Measurements from ENCODE around the gene TMEM253.

DNA sequence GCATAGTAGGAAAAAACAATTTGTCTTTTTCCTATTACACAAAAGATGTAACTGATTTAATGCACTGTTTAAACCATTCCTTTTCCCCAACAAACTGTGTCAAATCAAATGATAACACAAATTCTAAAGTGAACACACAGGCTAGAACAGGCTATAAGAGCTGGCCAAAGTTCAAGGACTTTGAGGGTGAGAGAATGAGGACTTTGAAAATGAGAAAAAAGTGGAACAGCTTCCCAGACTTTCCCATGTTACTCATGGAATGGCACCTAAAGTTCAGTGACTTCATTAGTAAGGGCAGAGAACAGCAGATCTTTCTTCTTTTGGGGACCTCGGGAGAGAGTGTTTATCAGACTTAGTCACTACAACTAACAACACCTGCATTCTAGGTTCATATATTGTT, 22.6 kb downstream of the TMEM253 start:
- TF ChIP-seq, protein P1, sequence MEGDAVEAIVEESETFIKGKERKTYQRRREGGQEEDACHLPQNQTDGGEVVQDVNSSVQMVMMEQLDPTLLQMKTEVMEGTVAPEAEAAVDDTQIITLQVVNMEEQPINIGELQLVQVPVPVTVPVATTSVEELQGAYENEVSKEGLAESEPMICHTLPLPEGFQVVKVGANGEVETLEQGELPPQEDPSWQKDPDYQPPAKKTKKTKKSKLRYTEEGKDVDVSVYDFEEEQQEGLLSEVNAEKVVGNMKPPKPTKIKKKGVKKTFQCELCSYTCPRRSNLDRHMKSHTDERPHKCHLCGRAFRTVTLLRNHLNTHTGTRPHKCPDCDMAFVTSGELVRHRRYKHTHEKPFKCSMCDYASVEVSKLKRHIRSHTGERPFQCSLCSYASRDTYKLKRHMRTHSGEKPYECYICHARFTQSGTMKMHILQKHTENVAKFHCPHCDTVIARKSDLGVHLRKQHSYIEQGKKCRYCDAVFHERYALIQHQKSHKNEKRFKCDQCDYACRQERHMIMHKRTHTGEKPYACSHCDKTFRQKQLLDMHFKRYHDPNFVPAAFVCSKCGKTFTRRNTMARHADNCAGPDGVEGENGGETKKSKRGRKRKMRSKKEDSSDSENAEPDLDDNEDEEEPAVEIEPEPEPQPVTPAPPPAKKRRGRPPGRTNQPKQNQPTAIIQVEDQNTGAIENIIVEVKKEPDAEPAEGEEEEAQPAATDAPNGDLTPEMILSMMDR (IDR thresholded peaks at IDR 0.05): no peak
- TF ChIP-seq POLR2A (IDR thresholded peaks at IDR 0.05): no peak

All from thyroid gland (tissue), 4 donors.